ENCODE measurements around the gene C22orf23. TPM values are rescaled to one million over a fixed set of nuclear protein-coding genes. Genes with fewer than 3 reads are reported as not detected.

The C22orf23 gene
- total RNA-seq, 1 donor from 2014 or later = 0.54 TPM

DNA sequence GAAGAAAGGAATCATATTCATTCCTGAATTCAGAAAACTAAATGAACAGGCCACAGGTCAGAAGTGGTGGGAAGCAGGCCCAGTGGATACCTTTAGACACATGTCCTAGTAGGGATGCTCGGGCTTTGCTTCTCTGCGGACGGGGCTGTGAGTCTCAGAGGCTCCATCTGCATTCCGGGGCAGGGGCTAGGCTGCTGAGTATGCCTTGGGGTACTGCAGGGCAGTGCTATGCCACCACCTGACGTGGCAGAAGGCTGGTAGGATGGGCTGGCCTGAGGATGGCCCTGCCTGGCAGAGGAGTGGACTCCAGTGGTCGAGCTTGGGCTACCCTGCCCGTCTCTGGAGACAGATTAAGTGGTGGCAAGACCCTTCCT, 9.6 kb downstream of the C22orf23 start:
- Mint-ChIP-seq H3K4me1 (ENCODE audit: unreplicated experiment) (no peaks in the 10 kb centered on the region), H3K27ac (ENCODE audit: unreplicated experiment) (no peak overlapping the region), H3K27me3 (ENCODE audit: unreplicated experiment) (peaks cover 9% of the 10 kb centered on the region), H3K4me3 (ENCODE audit: unreplicated experiment) (no peak overlapping the region), H3K36me3 (ENCODE audit: low read depth, unreplicated experiment) (peaks cover 31% of the 10 kb centered on the region), H3K9me3 (ENCODE audit: unreplicated experiment) (no peaks in the 10 kb centered on the region)
- no peak for DNase-seq (ENCODE audit: low spot score)
- TF ChIP-seq, protein P1, sequence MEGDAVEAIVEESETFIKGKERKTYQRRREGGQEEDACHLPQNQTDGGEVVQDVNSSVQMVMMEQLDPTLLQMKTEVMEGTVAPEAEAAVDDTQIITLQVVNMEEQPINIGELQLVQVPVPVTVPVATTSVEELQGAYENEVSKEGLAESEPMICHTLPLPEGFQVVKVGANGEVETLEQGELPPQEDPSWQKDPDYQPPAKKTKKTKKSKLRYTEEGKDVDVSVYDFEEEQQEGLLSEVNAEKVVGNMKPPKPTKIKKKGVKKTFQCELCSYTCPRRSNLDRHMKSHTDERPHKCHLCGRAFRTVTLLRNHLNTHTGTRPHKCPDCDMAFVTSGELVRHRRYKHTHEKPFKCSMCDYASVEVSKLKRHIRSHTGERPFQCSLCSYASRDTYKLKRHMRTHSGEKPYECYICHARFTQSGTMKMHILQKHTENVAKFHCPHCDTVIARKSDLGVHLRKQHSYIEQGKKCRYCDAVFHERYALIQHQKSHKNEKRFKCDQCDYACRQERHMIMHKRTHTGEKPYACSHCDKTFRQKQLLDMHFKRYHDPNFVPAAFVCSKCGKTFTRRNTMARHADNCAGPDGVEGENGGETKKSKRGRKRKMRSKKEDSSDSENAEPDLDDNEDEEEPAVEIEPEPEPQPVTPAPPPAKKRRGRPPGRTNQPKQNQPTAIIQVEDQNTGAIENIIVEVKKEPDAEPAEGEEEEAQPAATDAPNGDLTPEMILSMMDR (IDR thresholded peaks at IDR 0.05; ENCODE audit: unreplicated experiment) = no peak

DNA sequence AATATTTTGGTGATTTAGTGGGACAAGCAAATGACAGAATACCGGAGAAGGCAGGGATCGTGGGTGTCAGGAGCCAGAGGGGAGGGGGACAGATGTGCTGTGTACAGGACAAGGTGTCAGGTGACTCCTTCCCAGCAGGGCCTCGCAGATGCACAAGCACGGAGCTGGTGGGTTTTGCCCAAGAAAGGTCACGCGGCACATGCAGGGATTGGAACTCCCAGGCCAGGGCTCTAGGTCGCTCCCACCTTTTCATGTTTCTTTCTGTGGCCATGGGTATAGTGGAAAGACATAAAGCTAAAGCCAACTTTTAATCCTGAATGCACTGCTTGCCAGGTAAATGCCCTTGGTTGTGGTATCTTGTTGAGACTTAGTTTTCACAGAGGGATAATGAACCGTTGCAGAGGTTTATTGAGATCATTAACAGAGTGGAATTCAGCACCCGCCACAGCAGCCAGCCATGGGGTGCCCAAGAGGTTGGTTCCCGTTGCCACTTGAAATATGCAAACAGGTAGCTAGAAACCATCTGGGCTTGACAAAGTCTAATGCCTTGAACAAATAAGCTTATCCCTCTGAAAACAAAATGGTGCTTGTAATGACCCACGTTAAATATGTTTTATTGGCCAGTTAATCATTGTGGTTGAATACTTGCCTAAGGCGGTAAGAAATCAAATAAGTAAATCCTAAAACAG, 10.1 kb downstream of the C22orf23 start:
- H3K9me3 Mint-ChIP-seq (ENCODE audit: unreplicated experiment) = no peaks in the 10 kb centered on the region
- no peaks in the 10 kb centered on the region for H3K4me1 Mint-ChIP-seq (ENCODE audit: unreplicated experiment)
- no peak for DNase-seq (ENCODE audit: low spot score)
- no peak overlapping the region for H3K27ac Mint-ChIP-seq (ENCODE audit: unreplicated experiment)
- peaks cover 31% of the 10 kb centered on the region for H3K36me3 Mint-ChIP-seq (ENCODE audit: low read depth, unreplicated experiment)
- H3K27me3 Mint-ChIP-seq (ENCODE audit: unreplicated experiment) = peaks cover 9% of the 10 kb centered on the region
- H3K4me3 Mint-ChIP-seq (ENCODE audit: unreplicated experiment) = no peak overlapping the region
- TF ChIP-seq, protein P1 (IDR thresholded peaks at IDR 0.05; ENCODE audit: unreplicated experiment) = no peak

DNA sequence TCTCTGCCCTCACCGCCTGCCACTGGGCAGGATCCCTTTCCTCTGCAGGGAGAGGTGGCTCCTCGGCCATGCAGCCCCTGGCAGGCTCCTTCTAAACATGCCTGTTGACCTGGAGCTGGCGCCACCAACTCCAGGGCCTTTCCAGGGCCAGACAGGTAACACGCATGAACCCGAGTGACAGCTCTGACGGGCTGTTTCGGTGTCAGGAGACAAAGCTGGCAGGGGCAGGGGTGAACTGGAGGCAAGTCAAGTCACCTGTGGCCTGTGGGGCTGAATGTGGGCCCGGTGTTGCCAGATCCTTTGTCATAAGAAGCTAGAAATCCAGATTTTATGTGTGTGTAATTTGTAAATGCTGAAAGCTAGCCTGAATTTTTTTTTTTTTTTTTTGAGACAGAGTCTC, 11.3 kb downstream of the C22orf23 start:
- H3K27me3 Mint-ChIP-seq (ENCODE audit: unreplicated experiment) = peaks cover 13% of the 10 kb centered on the region
- no peak for DNase-seq (ENCODE audit: low spot score)
- no peaks in the 10 kb centered on the region for H3K9me3 Mint-ChIP-seq (ENCODE audit: unreplicated experiment)
- TF ChIP-seq, protein P1 (IDR thresholded peaks at IDR 0.05; ENCODE audit: unreplicated experiment) = no peak
- H3K4me1 Mint-ChIP-seq (ENCODE audit: unreplicated experiment) = no peaks in the 10 kb centered on the region
- H3K27ac Mint-ChIP-seq (ENCODE audit: unreplicated experiment) = no peak overlapping the region
- H3K4me3 Mint-ChIP-seq (ENCODE audit: unreplicated experiment) = no peak overlapping the region
- peaks cover 38% of the 10 kb centered on the region for H3K36me3 Mint-ChIP-seq (ENCODE audit: low read depth, unreplicated experiment)

DNA sequence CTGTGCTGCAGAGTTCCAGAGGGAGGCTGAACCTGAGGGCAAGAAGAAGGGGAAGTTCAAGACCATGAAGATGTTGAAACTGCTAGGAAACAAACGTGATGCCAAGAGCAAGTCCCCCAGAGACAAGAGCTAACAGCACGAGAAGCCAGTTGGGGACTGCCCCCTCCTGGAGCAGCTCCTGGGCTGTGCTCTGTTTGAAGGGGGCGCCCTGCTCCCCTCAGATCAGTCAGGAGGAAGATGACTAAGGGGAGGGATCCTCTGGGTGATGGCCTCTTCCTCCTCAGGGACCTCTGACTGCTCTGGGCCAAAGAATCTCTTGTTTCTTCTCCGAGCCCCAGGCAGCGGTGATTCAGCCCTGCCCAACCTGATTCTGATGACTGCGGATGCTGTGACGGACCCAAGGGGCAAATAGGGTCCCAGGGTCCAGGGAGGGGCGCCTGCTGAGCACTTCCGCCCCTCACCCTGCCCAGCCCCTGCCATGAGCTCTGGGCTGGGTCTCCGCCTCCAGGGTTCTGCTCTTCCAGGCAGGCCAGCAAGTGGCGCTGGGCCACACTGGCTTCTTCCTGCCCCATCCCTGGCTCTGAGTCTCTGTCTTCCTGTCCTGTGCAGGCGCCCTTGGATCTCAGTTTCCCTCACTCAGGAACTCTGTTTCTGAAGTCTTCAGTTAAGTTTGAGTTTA, 12.6 kb downstream of the C22orf23 start:
- peaks cover 17% of the 10 kb centered on the region for H3K27me3 Mint-ChIP-seq (ENCODE audit: unreplicated experiment)
- no peak overlapping the region for H3K4me3 Mint-ChIP-seq (ENCODE audit: unreplicated experiment)
- H3K9me3 Mint-ChIP-seq (ENCODE audit: unreplicated experiment) = no peaks in the 10 kb centered on the region
- H3K4me1 Mint-ChIP-seq (ENCODE audit: unreplicated experiment) = no peaks in the 10 kb centered on the region
- TF ChIP-seq, protein P1 (IDR thresholded peaks at IDR 0.05; ENCODE audit: unreplicated experiment) = no peak
- H3K27ac Mint-ChIP-seq (ENCODE audit: unreplicated experiment) = no peak overlapping the region
- H3K36me3 Mint-ChIP-seq (ENCODE audit: low read depth, unreplicated experiment) = peaks cover 38% of the 10 kb centered on the region
- no peak for DNase-seq (ENCODE audit: low spot score)

DNA sequence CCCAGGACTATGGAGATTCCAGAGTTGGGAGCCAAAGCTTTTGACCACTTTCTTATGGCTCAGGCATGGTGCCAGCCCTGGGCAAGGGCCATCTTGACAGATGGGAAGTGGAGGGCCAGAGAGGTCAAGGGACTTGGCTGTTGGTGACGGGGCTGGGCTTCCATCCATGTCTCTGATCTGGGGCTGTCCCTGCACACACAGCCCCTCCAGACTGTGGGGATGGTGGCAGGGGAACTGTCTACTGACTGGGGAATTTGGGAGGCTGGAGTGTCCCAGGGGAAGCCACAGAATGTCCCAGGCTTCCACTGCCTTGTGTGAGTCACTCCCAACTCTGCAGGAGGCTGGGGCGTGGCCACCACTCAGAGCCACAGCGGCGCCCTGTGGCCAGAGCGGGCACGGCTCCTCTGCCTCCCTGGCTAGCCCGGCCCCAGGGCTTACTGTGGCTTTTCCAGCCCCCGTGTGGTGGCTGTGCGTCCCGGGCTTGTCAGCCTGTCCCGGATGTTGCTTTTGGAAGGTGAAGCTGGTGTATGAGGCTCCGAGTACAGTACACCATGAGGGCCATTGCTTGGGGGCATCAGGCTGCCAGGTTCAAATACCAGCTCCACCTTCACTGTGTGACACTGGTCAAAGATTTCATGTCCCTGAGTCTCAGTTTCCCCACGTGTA, 19.6 kb downstream of the C22orf23 start:
- TF ChIP-seq, protein P1 (IDR thresholded peaks at IDR 0.05; ENCODE audit: unreplicated experiment) = peak; percentile 77
- DNase-seq (ENCODE audit: low spot score) = peak; percentile 97
- Mint-ChIP-seq H3K36me3 (ENCODE audit: low read depth, unreplicated experiment) (peaks cover 25% of the 10 kb centered on the region), H3K27me3 (ENCODE audit: unreplicated experiment) (peaks cover 10% of the 10 kb centered on the region), H3K4me1 (ENCODE audit: unreplicated experiment) (peaks cover 7% of the 10 kb centered on the region), H3K4me3 (ENCODE audit: unreplicated experiment) (no peak overlapping the region), H3K27ac (ENCODE audit: unreplicated experiment) (peak overlapping the region; percentile 61), H3K9me3 (ENCODE audit: unreplicated experiment) (no peaks in the 10 kb centered on the region)
